Measurements from ENCODE around the gene SLC35F3.
A peak's percentile ranks its signal among the peaks of the same experiment; 100 is the strongest.
"Not testable (repeated sequence)": the region's sequence is repeated elsewhere in the genome, so short reads cannot be mapped to it uniquely, and the experiment has no call there.

Gene SLC35F3

DNA sequence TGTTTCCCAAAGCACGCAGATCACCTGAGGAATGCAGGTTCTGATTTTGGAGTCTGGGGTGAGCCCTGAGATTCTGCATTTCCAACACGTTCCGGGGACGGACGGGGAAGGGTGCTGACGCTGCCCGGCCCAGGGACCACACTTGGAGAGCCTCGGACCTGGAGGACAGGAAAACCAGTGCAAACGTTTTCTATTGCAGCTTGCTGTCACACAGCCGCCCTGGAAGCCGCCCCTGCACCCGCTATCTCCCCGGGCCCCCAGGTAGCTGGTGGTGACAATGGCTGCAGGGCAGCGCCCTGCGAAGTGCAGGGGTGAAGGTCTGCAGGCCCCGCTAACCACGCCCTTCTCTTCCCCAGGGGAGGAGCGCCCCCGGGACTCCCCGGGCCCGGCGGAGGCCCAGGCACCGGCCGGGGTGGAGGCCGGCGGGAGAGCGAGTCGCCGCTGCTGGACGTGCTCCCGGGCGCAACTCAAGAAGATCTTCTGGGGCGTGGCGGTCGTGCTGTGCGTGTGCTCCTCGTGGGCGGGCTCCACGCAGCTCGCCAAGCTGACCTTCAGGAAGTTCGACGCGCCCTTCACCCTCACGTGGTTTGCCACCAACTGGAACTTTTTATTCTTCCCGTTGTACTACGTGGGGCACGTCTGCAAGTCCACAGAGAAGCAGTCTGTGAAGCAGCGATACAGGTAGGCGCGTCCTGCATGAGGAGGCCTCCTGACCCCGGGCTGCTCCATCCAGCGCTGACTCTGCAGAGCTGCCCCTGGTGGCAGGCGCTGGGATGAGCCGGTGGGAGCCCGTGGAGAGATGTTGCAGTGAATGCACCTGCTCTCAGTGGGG is 326.8 kb downstream of the SLC35F3 start:
- DNase-seq = no peak

DNA sequence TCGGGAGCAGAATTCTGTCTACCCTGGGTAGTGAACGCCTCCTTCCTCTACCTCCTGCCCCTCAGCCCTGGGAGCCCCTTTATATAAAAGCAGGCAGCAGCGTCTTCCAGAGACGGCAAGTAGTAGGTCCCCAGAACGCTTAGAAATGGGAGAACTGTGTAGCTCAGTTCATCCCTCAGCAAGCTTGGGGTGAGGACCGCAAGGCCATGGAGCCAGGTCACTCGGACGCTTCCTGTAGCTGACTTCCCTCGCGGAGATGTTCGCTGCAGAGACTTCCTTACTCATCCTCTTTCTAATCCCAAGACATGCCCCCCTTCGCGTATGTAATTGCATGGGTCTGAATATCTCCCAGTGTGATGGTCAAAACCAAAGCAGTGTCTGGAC is 327.4 kb downstream of the SLC35F3 start:
- no peak for DNase-seq

DNA sequence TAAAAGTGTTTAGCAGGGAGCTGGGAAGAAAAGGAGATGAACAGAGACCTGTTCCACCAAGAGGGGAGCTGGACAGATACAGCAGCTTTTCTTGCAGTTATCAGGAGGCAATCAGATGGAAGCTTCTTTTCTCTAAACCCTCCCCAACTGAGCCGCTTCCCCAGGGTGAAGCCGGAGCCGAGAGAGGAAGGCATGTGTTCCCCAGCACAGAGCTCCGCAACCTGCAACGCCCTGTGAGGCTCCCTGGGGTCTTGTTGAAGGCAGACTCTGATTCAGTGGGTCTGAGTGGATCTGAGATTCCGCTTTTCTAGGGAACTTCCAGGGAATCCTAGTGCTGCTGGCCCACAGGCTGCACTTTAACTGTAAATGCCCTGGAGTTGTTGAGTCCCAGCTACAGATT is 329.7 kb downstream of the SLC35F3 start:
- DNase-seq = no peak

DNA sequence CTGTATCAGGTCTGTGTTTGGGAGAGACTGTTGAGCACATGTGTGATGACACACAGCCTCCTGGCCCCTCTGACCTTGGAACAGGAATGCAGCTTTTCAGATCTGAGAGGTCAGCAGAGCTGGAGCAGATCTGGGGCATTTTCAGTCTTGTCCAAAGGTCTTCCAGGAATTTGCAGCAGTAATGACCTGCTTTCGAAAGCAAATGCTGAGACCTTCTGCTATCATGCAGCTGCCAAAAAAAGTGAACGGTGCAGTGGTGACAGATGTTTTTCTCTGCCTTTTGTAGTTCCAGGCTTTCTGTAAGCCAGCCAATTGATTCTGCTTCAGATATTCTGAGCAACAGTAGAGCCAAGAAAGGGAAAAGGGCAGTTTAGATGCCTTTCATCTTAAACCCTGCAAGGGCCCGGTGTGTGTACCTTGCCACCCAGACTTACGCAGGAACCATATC is 331.0 kb downstream of the SLC35F3 start:
- no peak for DNase-seq

DNA sequence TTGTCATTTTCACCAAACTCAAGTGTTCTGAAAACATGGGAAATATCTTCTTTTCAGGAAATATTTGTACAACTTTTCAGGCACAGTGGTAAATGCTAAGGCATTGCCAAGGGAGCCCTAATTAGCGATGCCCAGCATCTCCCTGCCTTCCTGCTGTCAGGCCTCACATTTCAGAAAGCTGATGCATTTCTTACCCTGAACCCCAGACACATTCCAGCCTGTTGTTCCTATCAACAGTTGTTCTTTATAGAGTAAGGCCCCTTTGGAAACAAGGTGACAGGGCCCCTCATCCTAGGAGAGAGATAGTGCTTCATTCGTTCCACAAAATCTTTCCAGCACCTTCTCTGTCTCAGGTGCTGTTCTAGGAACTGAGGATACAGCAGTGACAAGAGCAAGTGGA is 332.9 kb downstream of the SLC35F3 start:
- DNase-seq = no peak

DNA sequence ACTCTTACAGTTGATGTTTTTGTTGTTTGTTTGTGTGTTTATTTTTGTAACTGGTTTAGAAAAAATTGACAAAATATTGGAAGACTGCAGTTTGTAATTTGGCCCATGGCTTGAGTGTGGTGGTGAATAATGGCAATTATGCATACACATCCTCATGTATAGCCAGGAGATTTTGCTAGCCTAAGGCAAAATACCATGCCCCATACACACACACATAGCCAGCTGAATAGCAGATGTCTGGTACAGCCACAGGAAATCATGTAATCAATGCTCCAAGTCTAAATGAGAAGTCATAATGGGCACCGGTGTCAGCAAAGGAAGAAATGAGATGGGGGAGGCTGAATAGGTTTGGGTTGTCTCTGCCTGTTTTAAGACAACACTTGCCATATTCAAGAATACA is 333.6 kb downstream of the SLC35F3 start:
- DNase-seq = no peak

DNA sequence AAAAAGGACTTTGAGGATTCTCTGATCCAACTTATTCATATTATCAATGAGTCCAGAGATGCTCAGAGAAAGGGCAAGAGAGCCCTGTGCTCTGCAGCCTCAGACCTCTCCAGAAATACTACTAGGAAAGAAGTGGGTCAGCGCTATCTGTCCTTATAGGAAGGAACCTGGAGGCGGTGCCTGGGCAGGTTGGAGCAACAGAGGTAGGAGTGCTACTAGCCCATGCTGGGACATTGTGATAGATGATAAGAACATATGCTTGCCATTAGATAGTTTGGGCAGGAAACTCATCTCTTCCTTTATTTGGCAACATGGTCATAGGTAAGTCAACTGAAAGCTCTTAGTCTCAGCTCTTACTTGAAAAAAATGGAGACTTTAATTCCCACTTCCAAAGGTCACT is 335.0 kb downstream of the SLC35F3 start:
- DNase-seq = no peak

GRCh38 chr1:234239936-234240335 is 335.5 kb downstream of the SLC35F3 start:
- no peak for DNase-seq

GRCh38 chr1:234240680-234241079 is 336.2 kb downstream of the SLC35F3 start:
- no peak for DNase-seq

- DNase-seq = no peak
Observed at GRCh38 chr1:234241941-234242490, 337.5 kb downstream of the SLC35F3 start.

GRCh38 chr1:234243521-234244260 is 339.2 kb downstream of the SLC35F3 start:
- no peak for DNase-seq

GRCh38 chr1:234244482-234244881 is 340.0 kb downstream of the SLC35F3 start:
- DNase-seq = no peak

DNA sequence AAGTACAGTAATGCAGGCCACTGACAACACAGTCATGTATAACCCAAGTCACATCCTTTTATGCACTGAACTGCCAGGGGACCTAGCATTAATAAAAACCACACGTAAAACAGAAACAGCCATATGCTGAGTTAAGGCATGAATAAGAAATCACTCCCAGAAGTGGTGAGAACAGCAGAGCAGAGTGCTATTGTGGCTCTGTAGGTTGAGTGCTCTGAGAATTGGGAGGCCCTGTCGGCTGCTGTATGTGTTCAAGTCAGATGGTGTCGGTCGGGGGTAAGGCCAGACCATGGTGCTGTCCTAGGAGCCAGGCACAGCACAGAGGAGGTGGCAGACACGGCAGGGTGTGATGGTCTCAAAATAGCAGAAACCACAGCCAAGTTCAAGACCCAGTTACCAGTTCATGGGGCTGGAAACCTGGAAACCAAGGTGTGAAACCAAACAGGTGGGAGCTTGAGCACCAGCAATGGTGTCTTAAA is 342.2 kb downstream of the SLC35F3 start:
- DNase-seq = peak; percentile 70

DNA sequence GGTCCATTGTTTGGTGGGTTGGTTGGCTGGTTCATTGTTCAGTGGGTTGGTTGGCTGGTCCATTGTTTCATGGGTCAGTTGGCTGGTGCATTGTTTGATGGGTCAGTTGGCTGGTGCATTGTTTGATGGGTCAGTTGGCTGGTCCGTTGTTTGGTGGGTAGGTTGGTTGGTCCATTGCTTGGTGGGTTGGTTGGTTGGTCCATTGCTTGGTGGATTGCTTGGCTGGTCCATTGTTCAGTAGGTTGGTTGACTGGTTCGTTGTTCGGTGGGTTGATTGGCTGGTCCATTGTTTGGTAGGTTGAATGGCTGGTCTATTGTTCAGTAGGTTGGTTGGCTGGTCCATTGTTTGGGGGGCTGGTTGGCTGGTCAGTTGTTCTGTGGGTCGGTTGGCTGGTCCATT is 343.3 kb downstream of the SLC35F3 start:
- DNase-seq = not testable (repeated sequence)

GRCh38 chr1:234250747-234251146 is 346.3 kb downstream of the SLC35F3 start:
- no peak for DNase-seq

- DNase-seq = no peak
Observed at GRCh38 chr1:234253732-234254131, 349.3 kb downstream of the SLC35F3 start.

DNA sequence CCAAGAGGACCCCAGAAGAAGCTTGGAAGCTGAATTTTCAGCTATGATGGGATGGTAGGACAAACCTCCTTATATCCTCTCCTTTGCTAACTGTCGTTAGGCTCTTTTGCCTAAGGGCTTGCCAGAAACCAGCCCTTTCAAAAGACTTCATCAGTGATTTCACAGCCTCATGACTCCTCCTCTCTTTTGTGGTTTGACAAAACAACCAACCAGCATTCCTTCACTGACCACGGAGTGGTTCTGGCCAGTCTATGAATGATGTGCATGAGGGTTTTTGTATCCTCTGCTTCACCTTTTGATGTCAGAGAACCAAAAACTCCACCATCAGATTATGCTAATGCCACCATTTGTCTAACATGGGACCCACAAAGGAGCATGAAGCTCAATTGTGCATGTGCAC is 351.9 kb downstream of the SLC35F3 start:
- no peak for DNase-seq

DNA sequence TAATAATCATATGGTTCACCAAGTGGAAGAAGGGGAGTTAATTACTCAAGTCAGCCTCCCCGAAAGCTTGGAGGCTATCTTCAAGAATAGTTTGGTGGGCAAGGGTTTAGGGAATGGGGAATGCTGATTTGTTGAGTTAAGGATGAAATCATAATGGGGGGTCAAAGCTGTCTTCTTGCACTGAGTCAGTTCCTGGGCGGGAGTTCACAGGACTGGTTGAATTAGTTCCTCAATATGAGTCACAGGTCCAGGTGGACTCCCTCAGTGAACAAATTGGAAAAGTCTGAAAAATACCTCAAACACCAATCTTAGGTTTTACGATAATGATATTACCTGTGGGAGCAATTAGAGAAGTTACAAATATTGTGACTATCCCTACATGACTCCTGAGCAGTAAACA is 353.6 kb downstream of the SLC35F3 start:
- no peak for DNase-seq

DNA sequence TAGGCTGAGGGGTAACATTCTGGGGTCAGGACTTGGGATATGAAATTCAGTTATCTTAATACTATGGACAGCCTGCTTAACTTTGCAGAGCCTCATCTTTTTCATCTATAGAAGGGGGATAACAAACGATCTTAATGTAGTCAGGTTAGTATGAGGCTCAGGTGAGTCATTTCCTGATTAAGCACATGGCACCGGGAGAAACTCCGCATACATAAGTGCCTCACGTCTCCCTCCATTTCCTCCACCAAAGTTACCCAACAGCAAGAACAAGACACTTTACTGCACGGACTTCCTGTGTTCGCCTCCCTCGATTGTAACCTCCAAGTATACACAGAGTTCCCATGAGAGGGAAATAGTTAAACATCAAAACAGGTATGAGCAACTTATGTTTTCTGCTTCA is 356.1 kb downstream of the SLC35F3 start:
- no peak for DNase-seq

DNA sequence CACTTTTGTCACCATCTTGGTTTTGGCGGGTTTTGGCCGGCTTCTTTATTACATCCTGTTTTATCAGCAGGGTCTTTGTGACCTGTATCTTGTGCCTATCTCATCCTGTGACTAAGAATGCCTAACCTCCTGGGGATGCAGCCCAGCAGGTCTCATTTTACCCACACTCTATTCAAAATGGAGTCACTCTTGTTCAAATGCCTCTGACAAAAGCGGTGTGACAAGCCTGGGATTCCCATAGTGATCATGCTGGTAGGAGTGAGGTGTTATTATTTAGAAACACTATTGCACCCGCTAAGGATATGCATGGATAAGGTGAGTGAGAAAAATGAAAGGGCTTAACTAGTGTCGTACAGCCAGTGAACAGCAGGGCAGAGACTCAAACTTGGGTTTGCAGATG is 357.1 kb downstream of the SLC35F3 start:
- no peak for DNase-seq

GRCh38 chr1:234262007-234262753 is 357.7 kb downstream of the SLC35F3 start:
- DNase-seq = no peak

DNA sequence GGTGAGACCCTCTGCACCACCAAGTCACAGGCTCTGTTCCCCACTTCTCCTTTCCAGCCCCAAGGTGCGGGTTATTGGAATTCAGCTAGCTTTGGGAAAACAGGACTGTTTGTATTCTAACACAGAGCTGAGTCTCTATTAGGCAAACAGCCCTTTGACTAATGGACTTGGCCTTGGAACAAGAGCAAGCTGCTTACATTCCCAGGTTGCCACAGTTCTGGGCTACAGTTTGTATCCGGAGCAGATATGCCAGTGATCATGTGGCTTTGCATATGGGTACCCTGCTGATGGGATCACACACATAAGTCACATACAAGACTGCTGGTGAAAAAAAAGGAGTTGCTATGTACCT is 358.3 kb downstream of the SLC35F3 start:
- DNase-seq = no peak

GRCh38 chr1:234264832-234265231 is 360.4 kb downstream of the SLC35F3 start:
- no peak for DNase-seq
